GM23338 (cell line): Measurements from ENCODE around the gene MSH4. TPM values are rescaled to one million over a fixed set of nuclear protein-coding genes. Genes with fewer than 3 reads are reported as not detected.

Source experiments
- ATAC-seq: fragments of 200-7000 bp; cut with Tn5 transposase; 3 replicates; pipeline ENCODE4 v1.9.1; 2020
- DNase-seq: peaks from one replicate; pipeline ENCODE4 v3.0.0-alpha.2; 2015; ENCODE audit warnings: low spot score
- H2AFZ ChIP-seq: fragments of 200-600 bp; sonication (generic); 2 replicates; pipeline ENCODE4 v1.8.0; 2016; ENCODE audit warnings: antibody characterized with exemption, mild to moderate bottlenecking, moderate library complexity
- H3F3A ChIP-seq: fragments of 200-600 bp; sonication (generic); replicated peaks from 2 replicates; pipeline ENCODE4 v1.8.0; 2017; ENCODE audit warnings: antibody characterized with exemption, mixed run types, low read depth
- H3K27ac ChIP-seq: fragments of 200-600 bp; sonication (generic); 2 replicates; pipeline ENCODE4 v1.6.1; 2016; ENCODE audit warnings: low read depth
- H3K27me3 ChIP-seq: fragments of 200-600 bp; sonication (generic); 2 replicates; pipeline ENCODE4 v1.8.0; 2016; ENCODE audit warnings: mild to moderate bottlenecking, mixed run types, moderate library complexity; ENCODE audit not compliant: insufficient read depth
- H3K36me3 ChIP-seq: fragments of 200-600 bp; sonication (generic); 2 replicates; pipeline ENCODE4 v1.8.0; 2016; ENCODE audit warnings: mild to moderate bottlenecking; ENCODE audit not compliant: insufficient read depth
- H3K4me1 ChIP-seq: fragments of 200-600 bp; sonication (generic); 2 replicates; pipeline ENCODE4 v1.8.0; 2016; ENCODE audit warnings: mild to moderate bottlenecking, moderate library complexity; ENCODE audit not compliant: insufficient read depth
- H3K4me2 ChIP-seq: fragments of 200-600 bp; sonication (generic); 2 replicates; pipeline ENCODE4 v1.7.1; 2017; ENCODE audit warnings: mixed run types
- H3K4me3 ChIP-seq: fragments of 200-600 bp; sonication (generic); 2 replicates; pipeline ENCODE4 v1.6.1; 2016; ENCODE audit warnings: mixed run types
- H3K79me2 ChIP-seq: fragments of 200-600 bp; sonication (generic); replicated peaks from 2 replicates; pipeline ENCODE4 v1.8.0; 2017; ENCODE audit warnings: mild to moderate bottlenecking; ENCODE audit not compliant: insufficient read depth
- H3K9me2 ChIP-seq: fragments of 200-600 bp; sonication (generic); 2 replicates; pipeline ENCODE4 v1.8.0; 2017; ENCODE audit not compliant: insufficient read depth
- H4K20me1 ChIP-seq: fragments of 200-600 bp; sonication (generic); replicated peaks from 2 replicates; pipeline ENCODE4 v1.8.0; 2017; ENCODE audit warnings: mild to moderate bottlenecking; ENCODE audit not compliant: insufficient read depth
- H3K27ac Mint-ChIP-seq: 2 replicates; pipeline ENCODE4 v1.8.0; 2020; ENCODE audit warnings: inconsistent platforms, mild to moderate bottlenecking, moderate library complexity, mixed read lengths
- H3K27me3 Mint-ChIP-seq: 3 replicates; pipeline ENCODE4 v1.8.0; 2022; ENCODE audit warnings: low read depth, mild to moderate bottlenecking, moderate library complexity, mixed read lengths, inconsistent platforms; ENCODE audit not compliant: insufficient read depth, poor library complexity
- H3K36me3 Mint-ChIP-seq: 3 replicates; pipeline ENCODE4 v1.8.0; 2021; ENCODE audit warnings: low read depth, mild to moderate bottlenecking, inconsistent platforms, moderate library complexity, mixed read lengths
- H3K4me1 Mint-ChIP-seq: 3 replicates; pipeline ENCODE4 v1.8.0; 2020; ENCODE audit warnings: mild to moderate bottlenecking, inconsistent platforms, mixed read lengths
- H3K4me3 Mint-ChIP-seq: 3 replicates; pipeline ENCODE4 v1.8.0; 2021; ENCODE audit warnings: moderate library complexity, mild to moderate bottlenecking, inconsistent platforms, mixed read lengths
- H3K9me3 Mint-ChIP-seq: 3 replicates; pipeline ENCODE4 v1.8.0; 2020; ENCODE audit warnings: moderate library complexity, mild to moderate bottlenecking, inconsistent platforms, mixed read lengths
- CREB1 ChIP-seq: fragments of 250-450 bp; sonication (Bioruptor Pico); IDR thresholded peaks from 2 replicates; pipeline ENCODE4 v1.5.0; 2020; ENCODE audit warnings: low read depth, mild to moderate bottlenecking, moderate library complexity
- EZH2 ChIP-seq: fragments of 200-600 bp; sonication (generic); IDR thresholded peaks from one replicate; pipeline ENCODE4 v1.8.0; 2017; ENCODE audit warnings: antibody characterized with exemption, mild to moderate bottlenecking, low read depth; ENCODE audit not compliant: unreplicated experiment
- EZH2phosphoT487 ChIP-seq: fragments of 200-600 bp; sonication (generic); IDR thresholded peaks from one replicate; pipeline ENCODE4 v1.8.1; 2018; ENCODE audit warnings: antibody characterized with exemption; ENCODE audit not compliant: unreplicated experiment
- JUNB ChIP-seq: IDR thresholded peaks from one replicate; pipeline ENCODE4 v1.6.1; 2016; ENCODE audit warnings: antibody characterized with exemption; ENCODE audit not compliant: unreplicated experiment
- NANOG ChIP-seq: IDR thresholded peaks from 2 replicates; pipeline ENCODE4 v1.6.1; 2016; ENCODE audit warnings: antibody characterized with exemption, borderline replicate concordance
- POLR2AphosphoS5 ChIP-seq: IDR thresholded peaks from 2 replicates; pipeline ENCODE4 v1.6.1; 2016; ENCODE audit warnings: antibody characterized with exemption, low read depth
- STAT1 ChIP-seq: IDR thresholded peaks from one replicate; pipeline ENCODE4 v1.6.1; 2016; ENCODE audit warnings: antibody characterized with exemption; ENCODE audit not compliant: unreplicated experiment
- ZNF114 ChIP-seq: fragments of 250-450 bp; sonication (Bioruptor Pico); IDR thresholded peaks from 2 replicates; pipeline ENCODE4 v1.5.0; 2020; ENCODE audit warnings: mild to moderate bottlenecking, moderate library complexity
- ZNF331 ChIP-seq: fragments of 250-450 bp; sonication (Bioruptor Pico); IDR thresholded peaks from 2 replicates; pipeline ENCODE4 v1.5.0; 2020; ENCODE audit warnings: low read depth, mild to moderate bottlenecking, moderate library complexity
- ZNF462 ChIP-seq: fragments of 250-450 bp; sonication (Bioruptor Pico); IDR thresholded peaks from 2 replicates; pipeline ENCODE4 v1.5.0; 2020; ENCODE audit warnings: mild to moderate bottlenecking, moderate library complexity
- polyA plus RNA-seq: library from polyadenylated mRNA; unstranded; fragments of >200 nt; fragmentation: Nextera tagmentation; extraction: Ambion mirVana; gene quantifications from 2 replicates; pipeline ENCODE4 v1.2.1, GENCODE V29; 2016
- total RNA-seq: library from RNA; depleted of rRNA; stranded (reverse); fragments of >200 nt; shearing (Covaris generic); gene quantifications from 2 replicates; pipeline ENCODE4 v1.2.3, GENCODE V29; 2014
- TF ChIP-seq, protein P1 (sequence below): IDR thresholded peaks from one replicate; pipeline ENCODE4 v1.6.1; 2018; ENCODE audit warnings: antibody characterized with exemption; ENCODE audit not compliant: unreplicated experiment
- TF ChIP-seq, protein P2 (sequence below): IDR thresholded peaks from 2 replicates; pipeline ENCODE4 v1.6.1; 2016; ENCODE audit warnings: antibody characterized with exemption
- TF ChIP-seq, protein P3 (sequence below), 2 experiments: fragments of 200-600 bp in 1 of 2; sonication (generic) in 1 of 2; conservative IDR thresholded peaks; 2 replicates each; pipeline versions ENCODE4 v1.5.1 to v1.6.1; 2016 to 2017; ENCODE audit warnings: antibody characterized with exemption in 2 of 2, low read depth in 2 of 2, mild to moderate bottlenecking in 2 of 2, moderate library complexity in 1 of 2

The MSH4 gene
- total and polyA plus RNA-seq, 2 experiments from 2014 or later = 0.10 to 0.24 TPM

DNA sequence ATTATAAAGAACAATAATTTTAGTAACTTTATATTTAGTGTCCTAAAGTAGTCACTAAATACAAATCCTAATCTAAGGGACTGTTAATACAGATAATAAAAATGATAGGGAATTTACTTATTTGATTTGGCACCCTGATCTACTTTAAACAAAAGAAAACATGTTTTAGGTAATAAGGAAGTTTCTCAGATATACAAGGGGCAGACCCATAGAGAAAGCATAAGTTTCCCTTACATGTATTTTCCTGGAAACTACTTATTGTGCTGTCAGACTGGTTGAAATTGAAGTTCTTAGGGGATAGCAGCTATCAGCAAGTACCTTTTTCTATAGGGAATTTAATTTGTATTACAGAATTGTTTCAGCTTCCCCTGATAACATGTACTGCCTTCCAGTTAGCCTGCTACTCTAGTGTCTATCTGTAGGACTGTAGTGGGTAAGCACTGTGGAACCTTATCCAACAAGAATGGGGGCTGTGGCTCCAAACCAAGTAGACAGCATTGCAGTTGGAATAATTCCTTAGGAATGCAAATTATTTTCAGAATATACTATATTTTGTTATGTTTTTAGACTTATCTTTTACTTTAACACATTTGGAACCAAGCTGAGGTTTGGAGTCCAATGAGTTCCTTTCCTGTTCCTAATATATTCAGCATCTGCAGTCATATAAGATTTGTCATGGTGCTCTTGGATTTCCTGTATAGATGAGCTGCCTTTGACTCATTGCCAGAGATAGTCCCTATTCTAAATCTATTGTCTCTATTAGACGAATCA lies 14.7 kb downstream of the MSH4 start:
- no peak for ATAC-seq

More for the DNA sequence above, 14.7 kb downstream of the MSH4 start:
- H3K4me2 ChIP-seq = no peak overlapping the region
- Mint-ChIP-seq H3K27me3 (no peaks in the 10 kb centered on the region), H3K27ac (no peak overlapping the region), H3K9me3 (no peaks in the 10 kb centered on the region), H3K4me1 (no peaks in the 10 kb centered on the region), H3K36me3 (no peaks in the 10 kb centered on the region), H3K4me3 (no peak overlapping the region)
- TF ChIP-seq JUNB (no peak), ZNF331 (CRISPR knock-in tag) (no peak), POLR2AphosphoS5 (no peak), STAT1 (no peak), ZNF114 (CRISPR knock-in tag) (no peak), ZNF462 (no peak), CREB1 (CRISPR knock-in tag) (no peak), NANOG (no peak), EZH2 (no peak), EZH2phosphoT487 (no peak)
- TF ChIP-seq, protein P1, sequence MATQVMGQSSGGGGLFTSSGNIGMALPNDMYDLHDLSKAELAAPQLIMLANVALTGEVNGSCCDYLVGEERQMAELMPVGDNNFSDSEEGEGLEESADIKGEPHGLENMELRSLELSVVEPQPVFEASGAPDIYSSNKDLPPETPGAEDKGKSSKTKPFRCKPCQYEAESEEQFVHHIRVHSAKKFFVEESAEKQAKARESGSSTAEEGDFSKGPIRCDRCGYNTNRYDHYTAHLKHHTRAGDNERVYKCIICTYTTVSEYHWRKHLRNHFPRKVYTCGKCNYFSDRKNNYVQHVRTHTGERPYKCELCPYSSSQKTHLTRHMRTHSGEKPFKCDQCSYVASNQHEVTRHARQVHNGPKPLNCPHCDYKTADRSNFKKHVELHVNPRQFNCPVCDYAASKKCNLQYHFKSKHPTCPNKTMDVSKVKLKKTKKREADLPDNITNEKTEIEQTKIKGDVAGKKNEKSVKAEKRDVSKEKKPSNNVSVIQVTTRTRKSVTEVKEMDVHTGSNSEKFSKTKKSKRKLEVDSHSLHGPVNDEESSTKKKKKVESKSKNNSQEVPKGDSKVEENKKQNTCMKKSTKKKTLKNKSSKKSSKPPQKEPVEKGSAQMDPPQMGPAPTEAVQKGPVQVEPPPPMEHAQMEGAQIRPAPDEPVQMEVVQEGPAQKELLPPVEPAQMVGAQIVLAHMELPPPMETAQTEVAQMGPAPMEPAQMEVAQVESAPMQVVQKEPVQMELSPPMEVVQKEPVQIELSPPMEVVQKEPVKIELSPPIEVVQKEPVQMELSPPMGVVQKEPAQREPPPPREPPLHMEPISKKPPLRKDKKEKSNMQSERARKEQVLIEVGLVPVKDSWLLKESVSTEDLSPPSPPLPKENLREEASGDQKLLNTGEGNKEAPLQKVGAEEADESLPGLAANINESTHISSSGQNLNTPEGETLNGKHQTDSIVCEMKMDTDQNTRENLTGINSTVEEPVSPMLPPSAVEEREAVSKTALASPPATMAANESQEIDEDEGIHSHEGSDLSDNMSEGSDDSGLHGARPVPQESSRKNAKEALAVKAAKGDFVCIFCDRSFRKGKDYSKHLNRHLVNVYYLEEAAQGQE = no peak
- TF ChIP-seq, protein P2, sequence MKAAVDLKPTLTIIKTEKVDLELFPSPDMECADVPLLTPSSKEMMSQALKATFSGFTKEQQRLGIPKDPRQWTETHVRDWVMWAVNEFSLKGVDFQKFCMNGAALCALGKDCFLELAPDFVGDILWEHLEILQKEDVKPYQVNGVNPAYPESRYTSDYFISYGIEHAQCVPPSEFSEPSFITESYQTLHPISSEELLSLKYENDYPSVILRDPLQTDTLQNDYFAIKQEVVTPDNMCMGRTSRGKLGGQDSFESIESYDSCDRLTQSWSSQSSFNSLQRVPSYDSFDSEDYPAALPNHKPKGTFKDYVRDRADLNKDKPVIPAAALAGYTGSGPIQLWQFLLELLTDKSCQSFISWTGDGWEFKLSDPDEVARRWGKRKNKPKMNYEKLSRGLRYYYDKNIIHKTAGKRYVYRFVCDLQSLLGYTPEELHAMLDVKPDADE = no peak
- TF ChIP-seq, protein P3, sequence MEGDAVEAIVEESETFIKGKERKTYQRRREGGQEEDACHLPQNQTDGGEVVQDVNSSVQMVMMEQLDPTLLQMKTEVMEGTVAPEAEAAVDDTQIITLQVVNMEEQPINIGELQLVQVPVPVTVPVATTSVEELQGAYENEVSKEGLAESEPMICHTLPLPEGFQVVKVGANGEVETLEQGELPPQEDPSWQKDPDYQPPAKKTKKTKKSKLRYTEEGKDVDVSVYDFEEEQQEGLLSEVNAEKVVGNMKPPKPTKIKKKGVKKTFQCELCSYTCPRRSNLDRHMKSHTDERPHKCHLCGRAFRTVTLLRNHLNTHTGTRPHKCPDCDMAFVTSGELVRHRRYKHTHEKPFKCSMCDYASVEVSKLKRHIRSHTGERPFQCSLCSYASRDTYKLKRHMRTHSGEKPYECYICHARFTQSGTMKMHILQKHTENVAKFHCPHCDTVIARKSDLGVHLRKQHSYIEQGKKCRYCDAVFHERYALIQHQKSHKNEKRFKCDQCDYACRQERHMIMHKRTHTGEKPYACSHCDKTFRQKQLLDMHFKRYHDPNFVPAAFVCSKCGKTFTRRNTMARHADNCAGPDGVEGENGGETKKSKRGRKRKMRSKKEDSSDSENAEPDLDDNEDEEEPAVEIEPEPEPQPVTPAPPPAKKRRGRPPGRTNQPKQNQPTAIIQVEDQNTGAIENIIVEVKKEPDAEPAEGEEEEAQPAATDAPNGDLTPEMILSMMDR (conservative IDR thresholded peaks at IDR 0.05; ENCODE audit: low read depth in 2 of 2) = no peak
- no peak overlapping the region for H3K4me3 ChIP-seq
- H2AFZ ChIP-seq = no peak overlapping the region
- no peaks in the 10 kb centered on the region for H4K20me1 ChIP-seq
- H3F3A ChIP-seq = no peaks in the 10 kb centered on the region
- no peaks in the 10 kb centered on the region for H3K9me2 ChIP-seq
- no peaks in the 10 kb centered on the region for H3K27me3 ChIP-seq
- no peak for DNase-seq
- H3K27ac ChIP-seq = no peak overlapping the region
- H3K79me2 ChIP-seq = no peaks in the 10 kb centered on the region
- H3K4me1 ChIP-seq = no peaks in the 10 kb centered on the region
- H3K36me3 ChIP-seq = no peaks in the 10 kb centered on the region
